Suppressor macrophage (primary cell): ENCODE measurements around the gene RRP15.

Experiments used
- DNase-seq, 4 experiments: peaks; one replicate each; pipeline ENCODE4 v3.0.0-alpha.2; 2020 to 2022

The RRP15 gene

GRCh38 chr1:218362418-218363076, 77.5 kb downstream of the RRP15 start:
- no peak for DNase-seq

DNA sequence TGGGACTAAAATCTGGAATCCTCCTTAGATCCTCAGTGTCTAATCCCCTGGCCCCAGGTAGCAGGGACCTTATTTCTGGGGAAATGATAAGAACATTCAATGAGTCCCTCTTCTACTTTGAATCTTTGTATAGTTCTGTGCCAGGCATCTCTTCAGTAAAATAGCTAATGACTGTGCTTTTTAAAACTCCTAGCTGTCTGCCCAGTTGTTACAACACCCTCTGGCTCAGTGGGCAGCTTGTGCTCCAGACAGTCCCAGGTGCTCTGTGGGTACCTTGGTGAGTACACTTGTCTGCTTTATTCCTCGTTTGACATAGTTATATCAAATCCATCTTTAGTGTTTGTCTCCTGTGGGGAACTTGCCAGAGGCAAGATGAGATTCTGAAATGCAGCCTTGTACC, 78.0 kb downstream of the RRP15 start:
- no peak for DNase-seq

- no peak for DNase-seq
These were observed 79.1 kb downstream of the RRP15 start for GRCh38 chr1:218364028-218364710.

GRCh38 chr1:218365226-218365999, 80.3 kb downstream of the RRP15 start:
- no peak for DNase-seq

- no peak for DNase-seq
These were observed 81.4 kb downstream of the RRP15 start for GRCh38 chr1:218366322-218367052.

GRCh38 chr1:218367118-218367517, 82.0 kb downstream of the RRP15 start:
- DNase-seq, result no peak

DNA sequence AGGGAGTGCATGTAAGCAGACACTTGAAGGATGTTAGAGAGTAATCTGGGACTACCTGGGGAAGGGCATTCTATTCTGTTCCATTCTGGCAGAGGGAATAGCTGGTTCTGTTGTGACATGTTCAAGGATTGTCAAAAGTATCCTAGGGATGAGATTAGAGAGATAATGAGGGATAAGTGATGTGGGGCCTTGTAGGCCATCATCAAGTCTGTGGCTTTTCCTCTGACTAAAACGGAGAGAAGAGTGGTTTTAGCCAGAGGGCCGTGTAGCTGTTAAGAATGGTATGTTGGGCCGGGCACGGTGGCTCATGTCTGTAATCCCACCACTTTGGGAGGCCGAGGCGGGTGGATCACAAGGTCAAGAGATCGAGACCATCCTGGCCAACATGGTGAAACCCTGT, 83.6 kb downstream of the RRP15 start:
- DNase-seq, result no peak

GRCh38 chr1:218369688-218370511, 84.8 kb downstream of the RRP15 start:
- no peak for DNase-seq

DNA sequence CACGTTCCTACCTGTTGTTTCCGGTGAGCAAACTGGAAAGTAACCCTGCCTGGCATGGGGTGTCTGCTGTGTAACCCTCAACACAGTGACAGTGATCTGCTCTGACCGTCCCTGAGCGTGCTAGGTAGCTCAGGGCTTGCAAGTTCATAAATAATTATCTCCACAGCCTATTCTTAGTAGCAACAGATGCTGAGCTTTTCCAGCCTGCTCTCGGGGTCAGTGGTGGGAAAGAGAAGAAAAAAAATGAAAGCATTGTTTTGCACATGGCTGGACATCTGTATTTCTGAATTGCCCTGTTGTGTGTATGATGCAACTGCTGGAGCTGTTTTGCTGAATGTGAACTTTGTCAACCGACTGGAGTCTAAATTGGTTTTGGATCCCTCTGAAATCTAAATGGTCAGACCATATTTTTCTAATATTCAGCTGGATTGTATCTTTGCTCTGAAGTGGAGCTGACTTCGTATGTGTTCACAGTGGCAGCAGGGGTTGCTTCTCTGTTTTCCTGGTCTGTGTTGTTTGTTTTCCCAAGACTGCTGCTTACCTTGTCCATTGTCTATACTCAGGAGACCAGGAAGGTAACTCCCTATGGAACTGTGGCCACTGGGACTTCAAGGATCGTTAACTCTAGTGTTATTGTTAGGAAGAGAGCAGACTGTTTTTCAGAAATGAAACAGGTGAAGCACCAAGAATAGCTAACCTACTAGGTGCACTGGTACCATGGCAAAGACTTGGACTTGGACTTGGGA, 87.0 kb downstream of the RRP15 start:
- no peak for DNase-seq

DNA sequence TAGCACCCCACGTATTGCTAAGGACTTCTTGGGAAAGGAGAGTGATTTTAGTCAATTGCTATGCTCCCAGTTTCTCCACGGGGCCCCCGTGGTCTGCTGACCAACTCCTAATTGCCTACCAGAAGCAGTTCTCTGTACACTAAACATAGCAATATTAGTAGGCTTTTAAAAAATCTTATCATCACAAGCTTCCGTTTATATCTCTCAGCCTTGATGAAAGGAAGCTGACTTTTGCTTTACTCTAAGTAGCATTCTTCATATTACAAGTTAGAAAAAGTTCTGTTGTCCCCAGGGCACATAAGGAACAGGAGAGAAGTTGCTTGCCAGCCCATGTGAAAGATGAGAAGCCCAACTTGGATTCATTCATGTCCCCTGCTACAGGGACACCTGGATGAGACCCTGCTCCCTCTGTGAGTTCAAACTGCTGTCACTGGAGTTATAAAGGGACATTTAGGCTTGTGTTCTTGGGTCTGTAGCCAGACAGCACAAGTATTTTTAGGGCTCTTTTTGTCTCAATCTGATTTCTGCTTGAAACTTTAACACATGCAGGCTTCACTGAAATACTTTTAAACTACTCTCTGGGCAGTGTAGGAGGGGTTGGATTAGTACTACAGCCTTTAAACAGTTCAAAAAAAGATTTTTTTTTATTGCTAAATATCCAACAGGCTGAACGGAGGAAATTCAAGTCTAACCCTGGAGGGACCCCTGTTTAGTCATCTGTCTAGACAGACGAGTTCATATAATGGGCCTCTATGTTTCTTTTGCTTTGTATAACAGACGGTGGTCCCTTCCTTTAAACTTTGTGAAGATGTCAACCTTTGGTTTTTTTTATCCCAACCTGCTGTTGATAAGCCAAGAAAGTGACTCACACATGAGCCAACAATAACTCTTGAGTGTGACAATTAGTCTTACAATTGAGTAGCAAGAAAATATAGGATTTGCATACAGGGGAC, 89.6 kb downstream of the RRP15 start:
- DNase-seq, result no peak

DNA sequence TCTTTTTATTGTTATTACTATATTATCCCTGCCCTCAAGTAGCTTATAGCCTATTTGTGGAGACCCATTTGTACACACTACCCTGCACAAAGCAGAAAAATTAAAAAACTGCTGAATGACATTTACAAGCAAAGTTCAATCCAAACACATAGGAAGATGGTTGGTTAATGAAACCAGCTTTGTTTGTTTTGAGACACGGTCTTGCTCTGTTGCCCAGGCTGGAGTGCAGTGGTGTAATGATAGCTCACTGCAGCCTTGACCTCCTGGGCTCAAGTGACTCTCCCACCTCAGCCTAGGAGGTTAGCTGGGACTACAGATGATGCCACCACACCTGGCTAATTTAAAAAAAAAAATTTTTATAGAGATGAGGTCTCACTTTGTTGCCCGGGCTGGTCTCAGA, 91.6 kb downstream of the RRP15 start:
- no peak for DNase-seq

GRCh38 chr1:218377143-218377660, 92.1 kb downstream of the RRP15 start:
- peak; percentile 11 to 44 (median 19) for DNase-seq

- no peak for DNase-seq
These were observed 95.3 kb downstream of the RRP15 start for GRCh38 chr1:218380125-218380977.

DNA sequence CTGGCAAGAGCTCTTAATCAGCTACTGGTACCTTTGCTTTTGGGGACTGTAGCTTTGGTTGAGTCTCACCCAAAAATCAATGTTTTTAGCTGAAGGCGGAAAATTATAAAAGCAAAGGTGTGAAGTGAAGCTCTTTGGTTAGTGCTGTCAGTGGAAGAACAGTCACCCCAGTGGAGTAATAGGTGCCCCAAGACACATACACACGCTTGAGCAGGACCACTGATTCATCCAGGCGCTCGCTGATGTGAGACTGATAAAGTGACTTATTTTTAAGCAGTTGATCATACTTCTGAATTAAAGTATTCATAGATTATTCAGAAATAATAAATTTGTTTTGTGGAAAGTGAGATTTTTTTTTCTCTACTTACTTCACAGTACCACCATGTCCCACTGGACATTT, 97.2 kb downstream of the RRP15 start:
- no peak for DNase-seq

GRCh38 chr1:218383051-218383450, 98.0 kb downstream of the RRP15 start:
- no peak for DNase-seq

DNA sequence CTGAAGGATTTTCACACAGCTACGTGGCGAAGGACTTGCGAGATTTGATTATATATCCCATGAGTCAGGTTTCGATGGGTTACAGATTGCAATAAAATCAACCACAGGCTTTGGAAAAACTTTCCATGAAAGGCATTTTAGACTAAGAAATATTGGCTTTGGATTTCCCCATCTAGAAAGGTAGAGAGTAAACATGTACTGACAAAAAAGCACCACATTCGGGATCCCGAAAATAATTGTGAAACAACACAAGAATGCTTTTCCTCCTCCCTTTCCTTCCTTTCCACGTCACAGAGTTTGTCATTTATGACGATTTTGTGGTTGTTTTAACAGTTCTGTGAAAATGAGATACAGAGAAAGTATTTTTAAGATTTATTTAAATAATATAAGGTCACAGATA, 98.6 kb downstream of the RRP15 start:
- no peak for DNase-seq

DNA sequence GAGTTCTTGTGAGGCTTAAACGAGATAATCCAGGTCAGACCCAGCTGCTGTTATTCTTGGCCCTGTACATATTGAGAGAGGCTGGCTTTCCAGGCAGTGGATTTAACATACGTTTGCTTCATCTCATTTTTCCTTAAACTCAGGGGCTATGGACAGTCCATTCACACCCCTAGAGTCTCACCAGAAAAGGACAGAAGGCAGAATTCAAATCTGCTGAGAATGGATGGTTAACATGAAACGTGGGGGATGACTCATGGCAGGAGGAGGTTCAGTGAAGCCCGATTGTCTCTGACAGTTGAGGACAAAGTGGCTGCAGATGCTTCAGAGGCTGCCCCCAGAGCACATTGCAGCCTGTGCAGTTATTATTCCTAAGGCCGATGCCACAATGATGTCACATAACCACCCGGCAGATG, 99.5 kb downstream of the RRP15 start:
- DNase-seq, result no peak
